Colonic mucosa (tissue), 4 donors: Measurements from ENCODE around the gene CINP. TPM values are rescaled to one million over a fixed set of nuclear protein-coding genes. Genes with fewer than 3 reads are reported as not detected.

ENCODE experiments used
- DNase-seq: peaks from one replicate; pipeline ENCODE4 v3.0.0-alpha.2; 2020
- H3K27ac ChIP-seq: fragments of 200-600 bp; one replicate; pipeline ENCODE4 v1.8.0; 2021
- H3K27me3 ChIP-seq: fragments of 200-600 bp; one replicate; pipeline ENCODE4 v1.8.0; 2021
- H3K36me3 ChIP-seq: fragments of 200-600 bp; one replicate; pipeline ENCODE4 v1.8.0; 2021
- H3K4me1 ChIP-seq: fragments of 200-600 bp; one replicate; pipeline ENCODE4 v1.8.0; 2021; ENCODE audit warnings: mild to moderate bottlenecking
- H3K4me3 ChIP-seq: fragments of 200-600 bp; one replicate; pipeline ENCODE4 v1.8.0; 2021
- H3K9ac ChIP-seq, 2 donors: one replicate each; pipeline ENCODE4 v1.7.0; 2013; ENCODE audit warnings: control low read depth in 2 of 2, low read depth in 2 of 2, low read length in 2 of 2
- H3K9me3 ChIP-seq: fragments of 200-600 bp; one replicate; pipeline ENCODE4 v1.8.0; 2021
- intact Hi-C: fragments of 100-400 bp; cut with DNase I; formaldehyde crosslinking; loops from one replicate; pipeline ENCODE4 v1.14.1; 2022
- total RNA-seq, 2 donors: library from RNA; stranded (reverse); fragmentation: NEBNext Ultra II Directional in 1 of 2; extraction: Animal tissue kit (Norgen Biotek cat#: 25700) in 1 of 2; gene quantifications; one replicate each; pipeline ENCODE4 v1.2.1, GENCODE V29; 2021
- TF ChIP-seq, protein P1 (sequence below): fragments of 200-600 bp; IDR thresholded peaks from one replicate; pipeline ENCODE4 v1.8.0; 2022; ENCODE audit warnings: antibody characterized with exemption, mild to moderate bottlenecking
- donor health status: healthy.
- donor health status: DM: no; HTN: no; CAD: no.
- donor health status: DM: no; HTN: no; CAD: no.

CINP gene
- total RNA-seq, 2 donors from 2014 or later: 29.5 to 43.2 TPM

- H3K27ac ChIP-seq: no peak overlapping the region
- H3K9ac ChIP-seq: no peak overlapping the region
- no peak overlapping the region for H3K4me3 ChIP-seq
- intact Hi-C loops: no loop called here
- TF ChIP-seq, protein P1, sequence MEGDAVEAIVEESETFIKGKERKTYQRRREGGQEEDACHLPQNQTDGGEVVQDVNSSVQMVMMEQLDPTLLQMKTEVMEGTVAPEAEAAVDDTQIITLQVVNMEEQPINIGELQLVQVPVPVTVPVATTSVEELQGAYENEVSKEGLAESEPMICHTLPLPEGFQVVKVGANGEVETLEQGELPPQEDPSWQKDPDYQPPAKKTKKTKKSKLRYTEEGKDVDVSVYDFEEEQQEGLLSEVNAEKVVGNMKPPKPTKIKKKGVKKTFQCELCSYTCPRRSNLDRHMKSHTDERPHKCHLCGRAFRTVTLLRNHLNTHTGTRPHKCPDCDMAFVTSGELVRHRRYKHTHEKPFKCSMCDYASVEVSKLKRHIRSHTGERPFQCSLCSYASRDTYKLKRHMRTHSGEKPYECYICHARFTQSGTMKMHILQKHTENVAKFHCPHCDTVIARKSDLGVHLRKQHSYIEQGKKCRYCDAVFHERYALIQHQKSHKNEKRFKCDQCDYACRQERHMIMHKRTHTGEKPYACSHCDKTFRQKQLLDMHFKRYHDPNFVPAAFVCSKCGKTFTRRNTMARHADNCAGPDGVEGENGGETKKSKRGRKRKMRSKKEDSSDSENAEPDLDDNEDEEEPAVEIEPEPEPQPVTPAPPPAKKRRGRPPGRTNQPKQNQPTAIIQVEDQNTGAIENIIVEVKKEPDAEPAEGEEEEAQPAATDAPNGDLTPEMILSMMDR: no peak
- H3K36me3 ChIP-seq: no peaks in the 10 kb centered on the region
- H3K4me1 ChIP-seq: no peaks in the 10 kb centered on the region
- no peaks in the 10 kb centered on the region for H3K9me3 ChIP-seq
- no peak for DNase-seq
- no peaks in the 10 kb centered on the region for H3K27me3 ChIP-seq
Measured at GRCh38 chr14:102370305-102370809, 7.7 kb upstream of the CINP start.

GRCh38 chr14:102363182-102363943 lies 673 bp upstream of the CINP start:
- Histone ChIP-seq H3K9ac (peak overlapping the region; percentile 82 to 92), H3K27ac (peak overlapping the region; percentile 81), H3K27me3 (no peaks in the 10 kb centered on the region), H3K36me3 (no peaks in the 10 kb centered on the region), H3K4me3 (peak overlapping the region; percentile 95), H3K4me1 (peaks cover 5% of the 10 kb centered on the region), H3K9me3 (no peaks in the 10 kb centered on the region)
- TF ChIP-seq, protein P1: no peak
- intact Hi-C loops: no loop called here
- no peak for DNase-seq

- Histone ChIP-seq H3K27me3 (no peaks in the 10 kb centered on the region), H3K4me3 (peak overlapping the region; percentile 95)
- TF ChIP-seq, protein P1: no peak
Measured at GRCh38 chr14:102362084-102362483, 606 bp downstream of the CINP start.

GRCh38 chr14:102360388-102360787 lies 2.3 kb downstream of the CINP start:
- H3K27me3 ChIP-seq: no peaks in the 10 kb centered on the region
- peaks cover 5% of the 10 kb centered on the region for H3K4me1 ChIP-seq
- no peak overlapping the region for H3K4me3 ChIP-seq
- H3K9me3 ChIP-seq: no peaks in the 10 kb centered on the region
- peaks cover 2% of the 10 kb centered on the region for H3K36me3 ChIP-seq
- intact Hi-C loops: no loop called here
- H3K27ac ChIP-seq: no peak overlapping the region
- TF ChIP-seq, protein P1: no peak
- DNase-seq: no peak
- no peak overlapping the region for H3K9ac ChIP-seq

More at GRCh38 chr14:102362084-102362483, 606 bp downstream of the CINP start:
- no peak for DNase-seq
- Histone ChIP-seq H3K9ac (peak overlapping the region; percentile 79 to 92), H3K36me3 (no peaks in the 10 kb centered on the region), H3K27ac (peak overlapping the region; percentile 81), H3K9me3 (no peaks in the 10 kb centered on the region), H3K4me1 (peaks cover 5% of the 10 kb centered on the region)
- intact Hi-C loops: no loop called here

DNA sequence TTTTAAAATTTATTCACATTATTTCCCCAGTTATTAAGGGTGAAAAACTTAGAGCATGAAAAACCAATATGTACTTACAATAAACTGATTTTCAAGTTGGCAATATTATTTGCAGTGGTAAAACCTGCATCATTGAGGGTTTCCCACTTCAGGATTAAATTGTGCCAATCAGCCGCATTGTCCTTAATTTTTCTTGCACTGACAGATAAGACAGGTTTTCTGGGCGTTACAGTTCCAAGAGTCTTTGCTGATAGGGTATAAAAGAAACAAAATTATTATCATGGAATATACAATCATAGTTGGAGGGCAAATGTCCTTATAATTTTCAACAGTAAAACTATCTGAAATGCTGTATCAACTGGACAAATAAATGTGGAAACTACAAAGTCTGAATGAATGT lies 3.3 kb downstream of the CINP start:
- intact Hi-C loops: no loop called here
- Histone ChIP-seq H3K36me3 (peaks cover 5% of the 10 kb centered on the region), H3K9ac (no peak overlapping the region), H3K9me3 (no peaks in the 10 kb centered on the region), H3K27ac (no peak overlapping the region), H3K4me1 (peaks cover 5% of the 10 kb centered on the region), H3K4me3 (no peak overlapping the region), H3K27me3 (no peaks in the 10 kb centered on the region)
- TF ChIP-seq, protein P1: no peak
- no peak for DNase-seq
